ENCODE measurements around the gene SLC23A1.

SLC23A1 gene

DNA sequence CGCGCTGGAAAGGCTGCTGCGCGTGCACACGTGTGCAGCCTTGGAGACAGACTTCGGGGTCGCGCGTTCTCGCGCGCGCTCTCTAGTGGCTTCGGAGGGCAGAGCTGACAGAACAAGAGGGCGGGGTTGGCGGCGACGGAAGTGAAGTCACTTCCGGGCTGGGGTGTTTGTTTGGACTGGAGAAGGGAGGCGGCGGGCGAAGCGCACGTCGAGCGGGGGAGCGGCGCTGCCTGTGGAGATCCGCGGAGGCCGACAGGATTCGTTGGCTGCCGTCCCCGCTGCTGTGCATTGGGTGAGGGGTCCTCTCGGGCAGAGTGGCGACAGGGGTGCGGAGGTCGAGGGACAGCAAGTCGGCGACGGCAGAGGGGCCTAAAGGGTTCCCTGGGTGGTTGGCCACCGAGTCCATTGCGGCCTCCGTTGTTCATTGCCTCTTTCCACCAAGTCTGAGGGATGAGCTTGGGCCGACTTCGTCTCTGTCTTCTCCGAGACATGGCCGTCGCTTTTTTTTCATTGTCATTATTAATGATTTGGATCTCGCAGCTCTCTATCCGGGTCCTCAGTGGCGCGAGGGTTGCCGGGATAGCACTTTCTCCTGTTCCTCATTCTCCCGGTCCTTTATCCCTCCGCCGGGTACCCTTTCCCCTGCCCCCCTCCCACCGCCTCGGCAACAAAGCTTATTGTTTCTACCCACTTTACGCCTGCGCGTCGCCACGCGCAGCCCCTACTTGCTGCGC lies 41.2 kb downstream of the SLC23A1 start, which contains the start of gene PAIP2 (continued):
- TF ChIP-seq, protein P1, sequence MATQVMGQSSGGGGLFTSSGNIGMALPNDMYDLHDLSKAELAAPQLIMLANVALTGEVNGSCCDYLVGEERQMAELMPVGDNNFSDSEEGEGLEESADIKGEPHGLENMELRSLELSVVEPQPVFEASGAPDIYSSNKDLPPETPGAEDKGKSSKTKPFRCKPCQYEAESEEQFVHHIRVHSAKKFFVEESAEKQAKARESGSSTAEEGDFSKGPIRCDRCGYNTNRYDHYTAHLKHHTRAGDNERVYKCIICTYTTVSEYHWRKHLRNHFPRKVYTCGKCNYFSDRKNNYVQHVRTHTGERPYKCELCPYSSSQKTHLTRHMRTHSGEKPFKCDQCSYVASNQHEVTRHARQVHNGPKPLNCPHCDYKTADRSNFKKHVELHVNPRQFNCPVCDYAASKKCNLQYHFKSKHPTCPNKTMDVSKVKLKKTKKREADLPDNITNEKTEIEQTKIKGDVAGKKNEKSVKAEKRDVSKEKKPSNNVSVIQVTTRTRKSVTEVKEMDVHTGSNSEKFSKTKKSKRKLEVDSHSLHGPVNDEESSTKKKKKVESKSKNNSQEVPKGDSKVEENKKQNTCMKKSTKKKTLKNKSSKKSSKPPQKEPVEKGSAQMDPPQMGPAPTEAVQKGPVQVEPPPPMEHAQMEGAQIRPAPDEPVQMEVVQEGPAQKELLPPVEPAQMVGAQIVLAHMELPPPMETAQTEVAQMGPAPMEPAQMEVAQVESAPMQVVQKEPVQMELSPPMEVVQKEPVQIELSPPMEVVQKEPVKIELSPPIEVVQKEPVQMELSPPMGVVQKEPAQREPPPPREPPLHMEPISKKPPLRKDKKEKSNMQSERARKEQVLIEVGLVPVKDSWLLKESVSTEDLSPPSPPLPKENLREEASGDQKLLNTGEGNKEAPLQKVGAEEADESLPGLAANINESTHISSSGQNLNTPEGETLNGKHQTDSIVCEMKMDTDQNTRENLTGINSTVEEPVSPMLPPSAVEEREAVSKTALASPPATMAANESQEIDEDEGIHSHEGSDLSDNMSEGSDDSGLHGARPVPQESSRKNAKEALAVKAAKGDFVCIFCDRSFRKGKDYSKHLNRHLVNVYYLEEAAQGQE (tag by site-specific recombination; IDR thresholded peaks at IDR 0.05), result peak; percentile 77
- TF ChIP-seq ZNF391 (tag by site-specific recombination; IDR thresholded peaks at IDR 0.05; ENCODE audit: borderline replicate concordance, low read depth) (peak; percentile 95), ZNF791 (tag by site-specific recombination; IDR thresholded peaks at IDR 0.05) (peak; percentile 76; the same call in 1 of the 2 replicates), ZSCAN5A (tag by site-specific recombination; IDR thresholded peaks at IDR 0.05) (peak; percentile 95), EGR2 (tag by site-specific recombination; IDR thresholded peaks at IDR 0.05; ENCODE audit: low read depth) (peak; percentile 89), ZNF155 (tag by site-specific recombination; IDR thresholded peaks at IDR 0.05) (no peak), BCL11A (tag by site-specific recombination; IDR thresholded peaks at IDR 0.05; ENCODE audit: low read depth) (no peak; the same call in 1 of the 2 replicates), ZNF544 (tag by site-specific recombination; IDR thresholded peaks at IDR 0.05) (no peak), ZEB2 (tag by site-specific recombination; IDR thresholded peaks at IDR 0.05) (peak; percentile 95), ZNF629 (tag by site-specific recombination; IDR thresholded peaks at IDR 0.05) (peak; percentile 92), ZNF302 (tag by site-specific recombination; IDR thresholded peaks at IDR 0.05; ENCODE audit: low read depth) (no peak), RBAK (tag by site-specific recombination; IDR thresholded peaks at IDR 0.05) (peak; percentile 58; the same call in 1 of the 2 replicates), ZBTB21 (tag by site-specific recombination; IDR thresholded peaks at IDR 0.05) (peak; percentile 71; the same call in 1 of the 2 replicates), ZBTB6 (tag by site-specific recombination; IDR thresholded peaks at IDR 0.05) (peak; percentile 25; the same call in 1 of the 2 replicates), ZBTB8A (tag by site-specific recombination; IDR thresholded peaks at IDR 0.05) (peak; percentile 67), ZNF362 (tag by site-specific recombination; IDR thresholded peaks at IDR 0.05) (peak; percentile 100), ZBTB49 (tag by site-specific recombination; IDR thresholded peaks at IDR 0.05; ENCODE audit: low read depth) (no peak), OSR2 (tag by site-specific recombination; IDR thresholded peaks at IDR 0.05) (peak; percentile 48; the same call in 1 of the 2 replicates), ZBTB10 (tag by site-specific recombination; IDR thresholded peaks at IDR 0.05) (no peak), SP7 (tag by site-specific recombination; IDR thresholded peaks at IDR 0.05) (peak; percentile 95), ZNF670 (tag by site-specific recombination; IDR thresholded peaks at IDR 0.05; ENCODE audit: low read depth) (no peak), ZNF311 (tag by site-specific recombination; IDR thresholded peaks at IDR 0.05; ENCODE audit: borderline replicate concordance) (no peak), ZNF24 (tag by site-specific recombination; IDR thresholded peaks at IDR 0.05) (peak; percentile 96)
- TF ChIP-seq, protein P2, sequence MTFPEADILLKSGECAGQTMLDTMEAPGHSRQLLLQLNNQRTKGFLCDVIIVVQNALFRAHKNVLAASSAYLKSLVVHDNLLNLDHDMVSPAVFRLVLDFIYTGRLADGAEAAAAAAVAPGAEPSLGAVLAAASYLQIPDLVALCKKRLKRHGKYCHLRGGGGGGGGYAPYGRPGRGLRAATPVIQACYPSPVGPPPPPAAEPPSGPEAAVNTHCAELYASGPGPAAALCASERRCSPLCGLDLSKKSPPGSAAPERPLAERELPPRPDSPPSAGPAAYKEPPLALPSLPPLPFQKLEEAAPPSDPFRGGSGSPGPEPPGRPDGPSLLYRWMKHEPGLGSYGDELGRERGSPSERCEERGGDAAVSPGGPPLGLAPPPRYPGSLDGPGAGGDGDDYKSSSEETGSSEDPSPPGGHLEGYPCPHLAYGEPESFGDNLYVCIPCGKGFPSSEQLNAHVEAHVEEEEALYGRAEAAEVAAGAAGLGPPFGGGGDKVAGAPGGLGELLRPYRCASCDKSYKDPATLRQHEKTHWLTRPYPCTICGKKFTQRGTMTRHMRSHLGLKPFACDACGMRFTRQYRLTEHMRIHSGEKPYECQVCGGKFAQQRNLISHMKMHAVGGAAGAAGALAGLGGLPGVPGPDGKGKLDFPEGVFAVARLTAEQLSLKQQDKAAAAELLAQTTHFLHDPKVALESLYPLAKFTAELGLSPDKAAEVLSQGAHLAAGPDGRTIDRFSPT (tag by site-specific recombination; IDR thresholded peaks at IDR 0.05), result no peak
